ELR (cell line): ENCODE data around the gene EXOC3.
"Not testable (repeated sequence)": the region's sequence is repeated elsewhere in the genome, so short reads cannot be mapped to it uniquely, and the experiment has no call there.

Experiments
- DNase-seq: peaks from one replicate; pipeline ENCODE4 v3.0.0-alpha.2; 2015; ENCODE audit warnings: low read depth

The EXOC3 gene

DNA sequence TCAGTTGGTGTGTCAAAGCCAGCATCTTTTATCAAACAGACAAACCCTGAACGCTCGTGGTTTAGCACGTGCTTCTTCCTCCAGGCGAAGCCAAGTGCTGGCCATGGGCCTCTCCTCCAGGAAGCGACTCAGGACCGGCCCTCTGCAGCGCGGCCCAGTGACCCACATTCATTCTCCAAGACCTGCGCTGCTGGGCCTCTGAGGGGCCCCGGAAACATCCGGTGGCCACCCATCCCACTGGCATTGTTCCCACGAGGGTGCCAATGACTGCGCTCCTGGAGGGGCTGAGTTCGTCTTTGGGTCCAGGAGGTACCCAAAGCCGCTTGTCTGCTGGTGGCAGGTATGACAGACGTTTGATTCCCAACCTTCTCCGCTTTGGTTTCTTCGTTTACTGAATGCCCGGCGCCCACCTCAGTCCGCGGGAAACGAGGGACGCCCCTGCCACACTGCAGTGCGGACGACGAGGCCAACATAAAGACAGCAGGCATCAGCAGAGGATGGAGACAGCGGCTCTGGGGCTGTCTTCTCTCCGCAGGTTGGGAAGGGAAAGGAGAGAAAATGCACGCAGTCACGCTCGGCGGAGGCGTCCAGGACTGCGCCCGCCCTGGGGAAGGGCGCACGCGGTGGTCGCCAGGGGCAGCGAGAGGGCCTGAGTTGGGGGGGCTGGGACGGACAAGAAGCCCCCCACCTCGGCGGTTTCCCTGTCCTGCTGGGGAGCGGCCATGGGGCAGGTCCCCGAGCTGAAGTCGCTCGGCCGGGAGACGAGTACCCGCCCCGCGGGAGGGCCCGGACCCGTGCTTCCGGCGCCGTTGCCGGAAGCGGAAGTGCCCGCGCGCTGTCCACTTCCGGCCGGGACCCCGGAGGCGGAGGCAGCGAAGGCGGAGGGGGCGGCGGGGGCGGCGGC lies at the start of gene EXOC3:
EXOC3 (plus strand) TSS at position 842 of the 904 bp plus-strand sequence. CDS start 3,030 bp downstream, outside the sequence.
- DNase-seq = peak; percentile 83

DNA sequence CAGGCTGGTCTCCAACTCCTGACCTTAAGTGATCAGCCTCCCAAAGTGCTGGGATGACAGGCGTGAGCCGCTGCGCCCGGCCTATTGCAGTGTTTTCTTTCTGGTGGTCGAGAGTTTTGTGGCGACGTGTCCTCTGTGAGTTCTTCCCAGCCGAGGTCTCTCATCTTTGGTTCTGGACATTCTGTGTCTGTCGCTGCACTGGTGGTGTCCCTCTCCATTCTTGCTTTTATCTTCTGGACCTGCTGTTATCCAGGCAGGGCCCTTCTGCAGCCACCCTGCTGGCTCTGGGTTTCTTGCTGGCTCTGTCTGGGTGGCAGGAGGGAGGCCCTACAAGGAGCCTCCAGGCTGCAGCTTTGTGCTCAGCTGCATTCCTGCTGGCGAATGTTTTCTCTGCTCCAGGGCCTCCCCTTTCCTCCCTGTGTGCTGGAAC lies 49.1 kb upstream of the EXOC3 start:
- no peak for DNase-seq

DNA sequence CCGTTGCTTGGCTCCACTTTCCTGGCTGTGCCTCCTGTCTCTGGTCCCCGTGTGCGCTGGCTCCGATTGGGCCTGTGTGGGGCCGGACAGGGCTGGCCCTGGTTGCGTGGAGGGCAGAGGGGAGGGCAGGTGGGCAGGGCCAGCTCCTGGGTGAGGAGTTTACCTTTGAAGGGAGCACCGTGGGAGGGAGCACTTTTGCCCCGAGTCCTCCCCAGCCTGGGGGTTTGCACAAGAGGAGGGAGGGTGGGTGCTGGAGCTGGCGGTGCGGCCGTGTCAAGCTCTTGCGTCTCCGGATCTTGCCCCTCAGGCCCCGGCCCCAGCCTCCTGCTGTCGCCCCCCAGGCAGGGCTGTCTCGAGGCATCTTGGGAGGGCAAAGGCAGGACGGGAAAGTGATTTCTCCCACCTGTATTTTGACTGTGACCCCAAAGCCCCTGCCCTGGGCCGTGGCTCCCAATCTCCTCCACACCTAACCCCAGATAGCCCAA lies 48.3 kb upstream of the EXOC3 start:
- DNase-seq = no peak

DNA sequence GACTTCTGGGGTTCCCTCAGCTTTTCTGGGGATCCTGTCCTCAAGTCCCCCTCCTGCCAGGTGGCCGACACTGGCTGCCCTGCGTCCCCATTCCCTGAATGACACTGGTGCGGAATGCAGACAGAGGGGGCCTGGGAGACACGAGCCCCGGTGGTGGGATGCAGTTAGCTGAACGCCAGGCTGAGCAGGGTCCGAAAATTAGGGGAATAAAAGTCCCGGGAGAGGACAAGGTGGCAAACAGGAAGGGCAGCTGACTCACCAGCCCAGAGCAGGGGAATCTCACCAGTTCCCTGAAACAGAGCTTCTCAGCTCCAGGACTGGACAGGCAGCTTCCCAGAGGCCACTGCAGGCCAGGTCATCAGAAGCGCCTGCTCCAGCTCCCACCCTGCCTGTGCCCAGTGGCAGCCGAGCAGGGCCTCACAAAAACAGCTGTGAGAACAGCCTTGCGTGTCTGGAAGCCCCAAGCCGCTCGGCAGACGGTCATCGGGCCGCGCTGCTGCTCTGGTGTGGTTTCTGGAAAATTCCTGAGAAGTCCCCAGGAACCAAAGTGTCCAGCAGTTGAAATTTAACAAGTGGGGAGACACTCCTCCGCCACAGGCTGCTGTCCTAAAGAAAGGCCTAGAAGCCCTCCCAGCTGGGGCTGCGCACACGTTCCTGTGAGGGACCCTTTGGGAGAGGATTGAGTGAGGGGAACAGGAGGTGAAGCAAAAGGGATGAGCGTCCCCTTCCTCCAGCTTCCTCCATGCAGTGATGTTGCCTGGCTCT lies 47.6 kb upstream of the EXOC3 start:
- DNase-seq = peak; percentile 90

DNA sequence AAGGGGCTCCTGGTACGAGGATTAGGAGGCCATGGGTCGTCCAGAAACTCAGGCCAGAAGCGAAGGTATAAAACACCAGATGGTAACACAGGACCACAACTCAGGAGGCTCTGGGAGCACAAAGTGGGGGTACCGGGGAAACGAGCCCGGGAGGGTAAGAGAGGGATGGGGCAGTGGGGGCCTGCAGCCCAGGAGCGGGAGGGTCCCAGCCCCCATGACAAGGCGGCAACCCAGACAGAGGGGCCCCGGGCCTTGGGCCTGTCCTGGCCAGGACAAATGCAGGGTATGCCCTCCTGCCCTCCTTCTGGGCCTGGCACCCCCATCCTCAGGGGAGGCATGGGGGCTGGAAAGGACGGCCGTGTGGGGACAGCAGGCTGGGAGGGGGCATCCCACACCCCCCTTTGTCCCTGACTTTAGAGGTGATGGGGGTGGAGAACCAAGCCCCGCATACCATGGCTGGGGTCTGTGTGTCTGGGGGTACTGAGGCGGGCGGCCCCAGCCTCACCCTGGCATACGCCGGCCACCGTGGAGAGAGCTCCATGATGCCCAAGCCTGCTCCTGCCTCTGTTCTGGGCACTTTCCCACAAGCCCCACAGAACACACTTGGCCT lies 47.0 kb upstream of the EXOC3 start:
- no peak for DNase-seq

DNA sequence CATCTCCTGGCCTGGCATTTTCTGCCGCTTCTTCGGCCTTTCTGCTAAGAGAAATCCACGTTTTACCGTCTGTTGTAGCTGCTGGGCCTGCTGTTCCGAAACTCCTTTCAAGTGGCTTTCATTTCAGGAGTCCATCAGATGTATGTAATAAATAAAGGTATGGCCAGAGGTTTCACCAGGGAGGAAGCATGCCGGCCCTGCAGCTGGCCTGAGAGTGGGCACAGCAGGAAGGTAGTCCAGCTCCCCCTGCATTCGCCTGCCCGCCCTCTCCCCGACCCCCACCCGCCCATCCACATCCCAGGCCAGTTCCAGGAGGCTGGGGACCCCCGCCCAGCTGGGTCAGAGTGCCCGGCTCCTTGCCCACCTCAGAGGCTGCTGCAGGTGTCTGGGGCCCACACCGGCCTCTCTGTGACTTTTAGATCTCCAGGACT lies 46.4 kb upstream of the EXOC3 start:
- no peak for DNase-seq

DNA sequence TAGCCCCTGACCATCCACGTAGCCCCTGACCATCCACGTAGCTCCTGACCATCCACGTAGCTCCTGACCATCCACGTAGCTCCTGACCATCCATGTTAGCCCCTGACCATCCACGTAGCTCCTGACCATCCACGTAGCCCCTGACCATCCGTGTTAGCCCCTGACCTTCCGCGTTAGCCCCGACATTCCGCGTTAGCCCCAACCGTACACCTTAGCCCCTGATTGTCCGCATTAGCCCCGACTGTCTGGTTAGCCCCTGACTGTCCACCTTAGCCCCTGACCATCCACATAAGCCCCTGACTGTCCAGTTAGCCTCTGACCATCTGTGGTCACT lies 44.9 kb upstream of the EXOC3 start:
- DNase-seq = not testable (repeated sequence)

DNA sequence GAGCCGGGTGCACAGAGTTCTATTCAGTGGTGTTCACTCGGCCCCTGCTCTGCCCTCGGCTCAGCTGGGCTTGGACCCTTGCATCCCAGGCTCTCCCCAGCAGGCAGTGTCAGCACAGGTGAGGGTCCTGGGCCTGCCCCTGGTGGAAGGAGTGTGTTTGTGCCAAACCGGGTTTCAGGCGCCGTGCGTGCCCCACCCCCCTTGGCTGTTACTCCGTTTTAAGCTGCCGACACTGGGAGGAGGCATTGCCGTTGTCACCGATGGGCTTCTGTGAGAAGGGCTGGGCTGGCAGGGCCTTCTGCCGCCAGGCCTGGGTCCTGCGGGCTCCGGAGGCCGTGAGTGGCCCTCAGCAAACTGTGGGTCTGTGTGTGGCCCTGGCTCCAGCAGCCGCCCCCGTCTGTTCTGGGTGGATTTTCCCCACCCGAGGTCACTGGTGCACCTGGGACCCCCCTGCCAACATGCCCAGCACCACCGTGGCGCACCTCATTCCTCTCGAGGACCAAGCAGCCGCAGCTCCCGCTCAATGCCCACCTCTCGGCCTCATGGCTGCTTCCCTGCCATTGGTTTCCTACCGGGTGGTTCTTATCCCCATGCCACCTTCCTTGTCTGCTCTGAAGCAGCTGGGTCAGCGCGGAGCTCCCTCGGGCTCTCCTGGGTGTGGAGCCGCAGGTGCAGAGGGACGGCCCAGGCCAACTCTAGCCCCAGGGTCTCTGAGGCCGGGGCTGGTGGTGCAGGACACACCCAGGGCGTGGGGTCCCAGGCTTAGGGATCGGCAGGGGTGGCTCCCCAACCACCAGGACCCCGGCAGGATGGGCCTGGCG lies 44.3 kb upstream of the EXOC3 start:
- DNase-seq = no peak

DNA sequence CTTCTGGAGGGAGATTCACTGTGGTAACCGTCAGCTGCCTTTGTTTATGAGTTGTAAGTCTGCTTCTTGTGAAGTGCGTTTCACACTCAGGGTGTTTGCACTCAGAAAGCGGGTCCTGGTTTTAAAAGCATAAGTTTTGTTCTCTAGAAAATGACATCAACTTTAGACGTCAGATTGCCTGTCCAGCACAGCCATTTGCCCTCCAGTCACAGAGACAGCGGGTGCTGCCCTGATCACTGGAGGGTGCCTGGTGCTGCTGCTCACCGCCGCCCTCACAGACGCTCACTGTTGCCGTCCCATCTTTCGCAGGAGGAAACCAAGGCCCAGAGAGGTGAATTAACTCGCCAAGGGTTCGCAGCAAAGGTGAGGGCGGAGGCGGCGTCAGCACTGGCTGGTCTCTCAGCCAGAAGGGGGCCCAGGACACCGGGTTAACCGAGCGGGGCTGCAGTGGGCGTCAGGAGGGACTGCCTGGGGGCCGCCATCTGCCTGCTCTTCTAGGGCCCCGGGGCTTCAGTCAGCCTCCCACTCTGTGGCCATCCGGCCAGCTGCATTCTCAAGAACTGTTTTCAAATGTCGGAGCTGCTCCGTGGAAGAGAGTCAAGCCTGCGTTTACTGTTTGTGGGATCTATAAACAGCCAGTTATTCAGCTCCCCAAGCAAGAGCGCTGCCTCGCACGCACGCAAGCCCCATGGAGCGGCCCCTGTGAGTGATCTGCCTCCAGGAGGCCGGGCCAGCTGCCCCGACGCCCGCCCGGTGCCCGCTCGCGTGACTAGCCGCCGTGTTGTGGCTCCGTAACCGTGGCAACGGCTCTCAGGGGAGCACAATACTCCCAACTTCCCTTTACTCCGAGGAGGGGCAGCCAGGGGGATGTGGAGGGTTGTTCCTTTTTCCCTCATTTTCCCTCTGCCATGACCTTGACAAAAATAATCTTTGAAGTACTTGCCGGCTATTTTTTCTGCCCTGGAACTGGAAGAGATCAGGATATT lies 43.4 kb upstream of the EXOC3 start:
- peak; percentile 97 for DNase-seq

DNA sequence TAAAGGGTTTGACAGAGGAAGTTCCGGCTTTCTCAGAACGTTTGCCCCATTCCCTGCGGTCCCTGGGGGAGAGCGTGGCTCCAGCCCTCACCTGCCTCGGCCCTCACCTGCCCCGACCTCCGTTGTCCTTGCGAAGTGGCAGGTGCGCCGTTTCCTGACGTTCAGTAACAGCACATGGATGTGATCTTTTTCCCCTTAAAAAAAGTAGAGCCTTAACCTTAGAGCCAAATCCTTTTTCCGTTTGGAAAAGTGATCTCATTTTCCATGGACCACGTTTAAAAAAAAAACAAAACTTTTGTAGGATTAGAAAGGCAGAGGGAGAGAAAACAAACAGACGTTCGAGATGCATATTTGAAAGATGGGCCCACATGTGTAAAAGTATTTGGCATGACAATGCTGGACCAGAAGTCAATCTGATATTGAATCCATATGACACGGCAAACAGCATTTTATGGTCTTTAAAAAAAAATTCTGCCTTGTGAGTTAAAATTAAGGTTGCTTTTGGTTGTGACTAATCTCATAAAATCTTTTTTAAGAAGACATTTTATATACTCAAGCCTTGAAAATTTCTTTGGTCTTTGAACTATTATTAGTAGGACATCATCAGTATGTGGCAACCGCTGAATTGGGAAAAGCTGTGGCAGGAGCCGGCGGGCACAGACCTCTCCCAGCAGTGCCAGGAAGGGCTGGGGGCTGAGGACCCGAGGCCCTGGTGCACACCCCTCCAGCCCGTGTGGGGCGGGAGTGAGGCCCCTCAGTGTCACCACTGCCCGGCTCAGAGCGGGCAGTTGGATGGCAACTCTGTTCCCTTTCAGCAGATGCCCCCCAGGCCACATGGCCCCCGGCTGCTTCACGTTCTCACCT lies 42.5 kb upstream of the EXOC3 start:
- DNase-seq = peak; percentile 50

DNA sequence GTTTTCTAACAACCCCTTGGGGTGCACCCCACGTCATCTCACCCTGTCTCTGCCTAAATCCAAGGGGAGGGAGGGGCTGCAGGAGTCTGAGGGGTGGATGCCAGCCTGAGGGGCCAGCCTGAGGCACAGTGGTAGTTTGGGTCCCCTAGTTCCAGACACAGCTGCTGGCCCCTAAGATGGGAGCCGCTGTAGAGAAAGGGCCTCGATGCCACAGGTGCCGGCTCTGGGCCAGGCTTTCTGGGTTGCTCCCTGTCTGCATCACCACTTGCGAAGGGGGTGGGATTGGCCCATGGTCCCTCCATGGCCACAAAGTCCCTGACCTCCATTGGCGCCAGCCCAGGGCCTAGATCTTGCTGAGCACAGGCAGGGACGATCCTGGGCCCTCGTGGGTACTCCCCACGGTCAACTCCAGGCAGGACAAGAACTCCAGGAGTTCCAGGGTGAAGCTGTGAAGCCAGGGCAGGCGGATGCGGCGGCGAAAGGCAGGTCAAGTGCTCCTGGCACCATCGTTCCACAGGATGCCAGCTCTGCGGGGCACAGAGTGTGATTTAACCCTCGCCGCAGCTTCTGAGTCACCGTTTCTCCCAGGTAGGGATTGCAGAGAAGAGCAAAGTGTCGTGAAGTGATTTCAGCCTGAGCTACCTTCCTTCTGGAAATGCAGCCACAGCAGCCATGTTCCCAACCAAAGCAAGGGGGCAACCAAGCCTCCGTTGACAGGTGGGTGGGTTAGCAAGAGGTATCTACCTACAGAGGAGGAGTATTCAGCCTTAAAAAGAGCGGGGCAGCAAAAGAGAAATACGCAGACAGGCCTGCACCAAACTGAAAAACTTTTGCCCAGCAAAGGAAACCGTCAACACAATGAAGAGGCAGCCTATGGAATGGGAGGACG lies 41.6 kb upstream of the EXOC3 start:
- no peak for DNase-seq

DNA sequence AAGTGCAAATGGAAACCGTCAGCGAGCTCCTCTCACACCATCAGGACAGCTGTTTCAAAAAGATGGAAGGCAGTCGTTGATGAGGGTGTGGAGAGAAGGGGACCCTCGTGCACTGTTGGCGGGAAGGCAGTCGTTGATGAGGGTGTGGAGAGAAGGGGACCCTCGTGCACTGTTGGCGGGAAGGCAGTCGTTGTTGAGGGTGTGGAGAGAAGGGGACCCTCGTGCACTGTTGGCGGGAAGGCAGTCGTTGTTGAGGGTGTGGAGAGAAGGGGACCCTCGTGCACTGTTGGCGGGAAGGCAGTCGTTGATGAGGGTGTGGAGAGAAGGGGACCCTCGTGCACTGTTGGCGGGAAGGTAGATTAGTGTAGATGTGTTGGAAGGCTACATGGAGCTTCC lies 40.8 kb upstream of the EXOC3 start:
- DNase-seq = not testable (repeated sequence)

DNA sequence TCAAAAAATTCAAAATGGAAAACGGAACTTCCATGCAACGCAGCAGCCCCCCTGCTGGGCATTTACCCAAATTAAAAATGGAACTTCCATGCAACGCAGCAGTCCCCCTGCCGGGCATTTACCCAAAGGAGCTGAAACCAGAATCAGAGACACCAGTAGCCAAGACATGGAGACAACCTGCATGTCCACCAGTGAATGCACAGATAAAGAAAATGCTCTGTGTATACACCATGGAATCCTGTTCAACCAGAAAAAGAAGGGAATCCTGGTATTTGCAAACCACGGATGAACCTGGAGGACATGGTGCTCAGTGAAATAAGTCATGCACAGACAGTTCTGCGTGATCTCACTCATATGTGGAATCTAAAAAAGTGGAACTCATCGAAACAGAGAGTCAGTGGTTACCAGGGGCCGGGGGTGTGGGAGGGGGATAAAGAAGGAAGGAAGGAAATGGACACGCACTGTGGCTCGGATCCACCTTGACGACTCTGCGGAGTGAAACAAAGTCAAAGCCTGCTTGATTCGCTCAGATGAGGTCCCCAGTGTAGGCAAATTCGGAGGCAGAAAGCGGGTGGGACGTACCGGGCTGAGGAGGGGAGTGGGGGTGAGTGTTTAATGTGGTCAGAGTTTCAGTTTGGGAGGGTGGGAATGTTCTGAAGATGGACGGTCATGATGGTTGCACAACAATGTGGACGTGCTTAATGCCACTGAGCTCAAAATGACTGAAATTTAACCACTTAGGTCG lies 40.2 kb upstream of the EXOC3 start:
- DNase-seq = no peak

DNA sequence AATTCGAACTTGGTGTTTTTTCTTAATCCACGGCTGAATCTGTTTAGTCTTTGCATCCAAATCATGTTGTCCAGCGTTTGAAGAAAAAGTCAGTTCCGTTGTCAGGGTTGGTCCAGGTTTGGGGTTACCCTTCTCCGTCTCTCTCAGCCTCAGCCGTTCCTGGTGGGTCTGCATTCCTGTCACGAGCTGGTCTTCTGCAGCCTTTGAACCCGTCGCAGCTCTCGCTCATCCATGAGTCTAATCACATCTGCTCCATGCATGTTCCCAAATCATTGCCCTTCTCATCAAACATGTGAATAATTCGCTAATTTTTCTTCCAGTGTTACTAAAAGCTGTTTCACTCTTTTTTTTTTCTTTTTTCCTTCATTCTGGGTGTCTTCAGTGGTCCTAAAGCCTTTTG lies 39.0 kb upstream of the EXOC3 start:
- DNase-seq = no peak

DNA sequence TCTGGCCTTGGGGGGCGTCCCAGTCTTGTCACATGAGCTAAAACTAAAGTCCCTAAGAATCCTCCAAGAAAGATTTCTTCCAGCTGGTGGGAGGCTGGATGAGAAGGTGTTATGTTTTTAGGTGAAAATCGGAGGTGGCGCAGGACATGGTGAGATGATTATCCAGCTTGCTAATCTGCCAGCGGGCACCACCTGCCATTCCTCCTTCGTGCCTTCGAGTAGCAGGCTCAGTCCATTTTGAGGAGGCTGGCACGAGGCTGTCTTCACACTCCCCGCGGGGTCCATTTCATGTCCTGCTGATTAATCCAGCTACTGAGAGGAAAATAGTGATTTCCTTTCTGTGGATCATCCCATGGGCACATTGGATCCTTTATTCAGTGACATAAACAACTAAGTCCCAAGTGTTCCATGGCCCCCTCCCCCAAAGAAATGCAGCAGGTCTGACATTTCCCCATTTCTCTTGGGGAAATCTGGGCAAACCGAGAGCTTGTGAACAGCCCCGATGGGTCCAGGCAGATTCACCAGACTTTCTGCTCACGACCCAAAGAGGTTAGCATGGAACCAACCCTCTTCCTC lies 38.2 kb upstream of the EXOC3 start:
- DNase-seq = no peak

DNA sequence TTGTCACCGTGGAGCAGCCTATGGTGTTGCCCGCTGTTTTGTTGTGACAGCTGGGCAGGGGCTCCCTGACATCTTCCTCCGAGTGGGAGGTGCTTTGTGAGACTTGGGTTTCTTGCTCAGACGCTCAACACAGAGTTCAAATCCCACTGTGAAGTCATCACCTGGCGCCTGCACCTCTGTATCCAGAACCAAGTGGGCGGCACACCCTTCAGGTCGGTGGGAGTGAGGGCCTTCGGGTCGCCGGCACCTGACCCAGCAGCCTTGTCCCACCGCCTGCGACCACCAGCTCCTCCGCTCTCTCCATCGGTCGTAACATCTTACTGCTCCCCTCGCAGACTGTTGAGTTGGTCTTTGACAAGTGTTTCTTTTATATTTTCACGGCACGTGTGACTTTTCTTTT lies 37.6 kb upstream of the EXOC3 start:
- no peak for DNase-seq

DNA sequence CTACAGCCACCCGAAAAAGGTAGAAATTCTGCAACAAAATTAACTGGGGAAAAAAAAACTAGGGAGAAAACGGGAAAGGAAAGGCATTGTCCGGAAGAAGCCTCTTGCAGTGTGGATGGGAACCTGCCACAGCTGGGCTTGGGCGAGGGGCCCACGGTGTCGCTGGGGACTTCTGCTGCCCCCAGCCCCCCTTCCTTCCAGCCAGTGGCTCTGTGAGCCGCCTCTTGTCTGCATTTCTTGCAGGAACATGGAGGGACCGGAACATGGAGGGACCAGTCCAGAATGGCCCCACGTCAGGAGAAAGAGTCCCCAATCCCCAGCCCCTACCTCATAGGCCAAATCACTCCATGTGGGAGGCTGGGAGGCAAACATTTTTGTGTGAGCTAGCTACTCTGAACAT lies 36.9 kb upstream of the EXOC3 start:
- no peak for DNase-seq
